Right lobe of liver (tissue), 6 donors: ENCODE measurements around the gene ACOX3. TPM values are rescaled to one million over a fixed set of nuclear protein-coding genes. Genes with fewer than 3 reads are reported as not detected.
"Not testable (repeated sequence)": the region's sequence is repeated elsewhere in the genome, so short reads cannot be mapped to it uniquely, and the experiment has no call there.

Experiments used
- ATAC-seq, 4 donors: fragments of 200-7000 bp; cut with Tn5 transposase; one replicate each; pipeline ENCODE4 v1.9.1; 2020; ENCODE audit warnings: mild to moderate bottlenecking in 4 of 4, moderate library complexity in 4 of 4
- DNase-seq, 3 donors: peaks; one replicate each; pipeline ENCODE4 v3.0.0-alpha.2; 2020
- H3K27ac ChIP-seq, 3 donors: fragments of 200-600 bp; one replicate each; pipeline ENCODE4 v1.8.0; 2022
- H3K27me3 ChIP-seq, 2 donors: fragments of 200-600 bp; one replicate each; pipeline ENCODE4 v1.8.0; 2022
- H3K36me3 ChIP-seq, 4 donors: fragments of 200-600 bp; sonication (generic) in 1 of 4; one replicate each; pipeline versions ENCODE4 v1.5.1 to v1.8.0; 2017 to 2022; ENCODE audit warnings: control low read depth in 1 of 4
- H3K4me1 ChIP-seq, 4 donors: fragments of 200-600 bp; sonication (generic) in 1 of 4; one replicate each; pipeline versions ENCODE4 v1.5.1 to v1.8.0; 2017 to 2022; ENCODE audit warnings: control low read depth in 1 of 4
- H3K4me3 ChIP-seq, 3 donors: fragments of 200-600 bp; one replicate each; pipeline ENCODE4 v1.8.0; 2022
- H3K9me3 ChIP-seq, 4 donors: fragments of 200-600 bp; sonication (generic) in 1 of 4; one replicate each; pipeline versions ENCODE4 v1.5.1 to v1.8.0; 2017 to 2022; ENCODE audit warnings: control low read depth in 1 of 4
- POLR2A ChIP-seq: fragments of 450-650 bp; IDR thresholded peaks from one replicate; pipeline ENCODE4 v1.6.1; 2017; ENCODE audit warnings: antibody characterized with exemption, mild to moderate bottlenecking
- WGBS: methylation state at CpG from one replicate; pipeline ENCODE4 v1.1.6; 2018; ENCODE audit warnings: low coverage, low lambda C conversion rate; ENCODE audit not compliant: insufficient coverage; ENCODE audit errors: missing lambda C conversion rate; 5-methylcytosine and 5-hydroxymethylcytosine counted together
- intact Hi-C, 2 donors: fragments of 100-400 bp; cut with DNase I; formaldehyde crosslinking; loops; one replicate each; pipeline versions ENCODE4 v1.11.2 to v1.14.1; 2022
- total RNA-seq, 6 experiments: library from RNA; depleted of rRNA in 2 of 6; stranded (reverse); fragments of >200 nt in 2 of 6; fragmentation: NEBNext Ultra II Directional in 3 of 6; extraction: Animal tissue kit (Norgen Biotek cat#: 25700) in 3 of 6; gene quantifications; one replicate each; pipeline versions ENCODE4 v1.1.0 to v1.2.4, GENCODE V29; 2016 to 2023
- TF ChIP-seq, protein P1 (sequence below), 4 donors: fragments of 200-600 bp in 3 of 4; fragments of 450-650 bp in 1 of 4; IDR thresholded peaks; one replicate each; pipeline versions ENCODE4 v1.5.1 to v1.8.0; 2016 to 2022; ENCODE audit warnings: antibody characterized with exemption in 4 of 4, mild to moderate bottlenecking in 2 of 4
- donor health status: DM: no; HTN: yes; CAD: no.
- donor health status: DM: no; HTN: no; CAD: no.
- donor health status: DM: no; HTN: no; CAD: no.
- donor health status: DM: no; HTN: yes; CAD: no.
- donor health status: DM: no; HTN: yes; CAD: no.

The ACOX3 gene
- total RNA-seq, 6 experiments from 2014 or later, result 18.5 to 36.9 (median 21.9) TPM

DNA sequence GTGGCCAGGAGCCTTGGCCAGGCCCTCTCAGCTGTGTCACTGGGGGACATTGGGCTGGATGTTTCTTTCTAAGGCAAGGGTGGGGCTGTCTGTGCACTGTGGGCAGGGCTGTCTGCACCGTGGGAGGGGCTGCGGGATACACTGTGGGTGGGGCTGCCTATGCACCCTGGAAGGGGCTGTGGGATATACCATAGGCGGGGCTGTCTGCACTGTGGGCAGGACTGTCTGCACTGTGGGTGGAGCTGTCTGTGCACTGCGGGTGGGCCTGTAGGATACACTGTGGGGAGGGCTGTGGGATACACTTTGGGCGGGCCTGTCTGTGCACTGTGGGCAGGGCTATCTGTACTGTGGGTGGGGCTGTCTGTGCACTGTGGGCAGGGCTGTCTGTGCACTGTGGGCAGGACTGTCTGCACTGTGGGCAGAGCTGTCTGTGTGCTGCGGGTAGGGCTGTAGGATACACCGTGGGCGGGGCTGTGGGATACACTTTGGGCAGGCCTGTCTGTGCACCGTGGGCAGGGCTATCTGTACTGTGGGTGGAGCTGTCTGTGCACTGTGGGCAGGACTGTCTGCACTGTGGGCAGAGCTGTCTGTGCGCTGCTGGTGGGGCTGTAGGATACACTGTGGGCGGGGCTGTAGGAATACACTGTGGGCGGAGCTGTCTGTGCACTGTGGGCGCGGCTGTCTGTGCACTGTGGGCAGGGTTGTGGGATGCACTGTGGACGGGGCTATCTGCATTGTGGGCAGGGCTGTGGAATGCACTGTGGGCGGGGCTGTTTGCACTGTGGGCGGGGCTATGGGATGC lies 31.1 kb downstream of the ACOX3 start:
- ATAC-seq (peak; percentile 37 to 43 (median 40)), DNase-seq (peak in 1 of 3 donors; percentile 22)
- H3K4me3 ChIP-seq, result no peak overlapping the region
- H3K27me3 ChIP-seq, result no peaks in the 10 kb centered on the region
- TF ChIP-seq, protein P1, sequence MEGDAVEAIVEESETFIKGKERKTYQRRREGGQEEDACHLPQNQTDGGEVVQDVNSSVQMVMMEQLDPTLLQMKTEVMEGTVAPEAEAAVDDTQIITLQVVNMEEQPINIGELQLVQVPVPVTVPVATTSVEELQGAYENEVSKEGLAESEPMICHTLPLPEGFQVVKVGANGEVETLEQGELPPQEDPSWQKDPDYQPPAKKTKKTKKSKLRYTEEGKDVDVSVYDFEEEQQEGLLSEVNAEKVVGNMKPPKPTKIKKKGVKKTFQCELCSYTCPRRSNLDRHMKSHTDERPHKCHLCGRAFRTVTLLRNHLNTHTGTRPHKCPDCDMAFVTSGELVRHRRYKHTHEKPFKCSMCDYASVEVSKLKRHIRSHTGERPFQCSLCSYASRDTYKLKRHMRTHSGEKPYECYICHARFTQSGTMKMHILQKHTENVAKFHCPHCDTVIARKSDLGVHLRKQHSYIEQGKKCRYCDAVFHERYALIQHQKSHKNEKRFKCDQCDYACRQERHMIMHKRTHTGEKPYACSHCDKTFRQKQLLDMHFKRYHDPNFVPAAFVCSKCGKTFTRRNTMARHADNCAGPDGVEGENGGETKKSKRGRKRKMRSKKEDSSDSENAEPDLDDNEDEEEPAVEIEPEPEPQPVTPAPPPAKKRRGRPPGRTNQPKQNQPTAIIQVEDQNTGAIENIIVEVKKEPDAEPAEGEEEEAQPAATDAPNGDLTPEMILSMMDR (IDR thresholded peaks at IDR 0.05), result no peak
- TF ChIP-seq POLR2A, result no peak
- H3K27ac ChIP-seq, result no peak overlapping the region
- peaks cover 0 to 26% (median 4%) of the 10 kb centered on the region in 4 donors for H3K36me3 ChIP-seq
- WGBS, result 87% methylated on average over 3 of the region's 17 CpGs
- intact Hi-C loops, result loop anchor here (5.0 to 10.0 kb wide), 3 partner anchors 167 to 235 kb away; no protein-coding TSS in a partner anchor
- no peaks in the 10 kb centered on the region for H3K9me3 ChIP-seq
- H3K4me1 ChIP-seq, result no peaks in the 10 kb centered on the region

DNA sequence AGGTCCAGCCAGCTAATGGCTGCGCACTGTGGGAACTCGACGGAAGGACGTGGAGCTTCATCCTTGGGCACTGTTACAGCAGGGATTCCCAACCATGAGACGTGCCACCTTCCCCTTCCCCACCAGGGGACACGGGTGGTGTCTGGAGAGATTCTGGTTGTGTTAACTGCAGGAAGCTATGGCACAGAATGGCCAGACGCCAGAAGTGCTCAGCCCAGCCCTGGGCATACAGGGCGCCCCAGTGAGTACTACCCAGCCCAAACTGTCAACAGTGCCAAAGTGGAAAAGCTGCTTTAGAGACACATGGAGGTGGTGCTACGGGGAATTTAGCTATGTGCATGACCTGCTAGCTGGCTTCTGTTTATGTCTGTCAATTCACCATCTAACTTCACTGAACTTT lies 32.8 kb downstream of the ACOX3 start:
- no peak for TF ChIP-seq POLR2A
- TF ChIP-seq, protein P1 (IDR thresholded peaks at IDR 0.05), result no peak
- Histone ChIP-seq H3K27ac (no peak overlapping the region), H3K4me1 (no peaks in the 10 kb centered on the region), H3K27me3 (no peaks in the 10 kb centered on the region), H3K36me3 (peaks cover 0 to 18% (median 0%) of the 10 kb centered on the region in 4 donors), H3K4me3 (no peak overlapping the region), H3K9me3 (no peaks in the 10 kb centered on the region)
- intact Hi-C loops, result loop anchor here (5.0 to 10.0 kb wide), 3 partner anchors 165 to 233 kb away; no protein-coding TSS in a partner anchor
- DNase-seq, result no peak
- 92% methylated on average over 6 of the region's 9 CpGs for WGBS
- no peak for ATAC-seq

DNA sequence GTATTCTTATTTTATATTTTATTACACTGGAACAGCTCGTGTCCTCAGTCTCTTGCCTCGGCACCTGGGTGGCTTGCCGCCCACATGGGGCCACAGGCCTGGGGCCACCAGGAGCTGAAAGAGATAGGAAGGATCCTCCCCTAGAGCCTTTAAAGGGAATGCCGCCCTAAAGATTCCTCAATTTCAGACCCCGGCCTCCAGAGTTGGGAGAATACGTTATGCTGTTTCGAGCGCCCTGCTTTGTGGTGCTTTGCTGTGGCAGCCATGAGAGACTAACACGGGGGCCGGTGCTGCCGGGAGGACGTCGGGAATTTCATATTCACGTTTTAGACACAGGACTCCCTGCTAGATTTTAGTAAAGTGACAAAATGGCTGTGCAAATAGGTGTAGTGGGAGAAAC lies 33.2 kb downstream of the ACOX3 start:
- 96% methylated on average over 3 of the region's 14 CpGs for WGBS
- Histone ChIP-seq H3K4me1 (no peaks in the 10 kb centered on the region), H3K4me3 (no peak overlapping the region), H3K36me3 (peaks cover 0 to 18% (median 0%) of the 10 kb centered on the region in 4 donors), H3K9me3 (no peaks in the 10 kb centered on the region), H3K27me3 (no peaks in the 10 kb centered on the region), H3K27ac (no peak overlapping the region)
- TF ChIP-seq, protein P1 (IDR thresholded peaks at IDR 0.05), result no peak
- no peak for TF ChIP-seq POLR2A
- DNase-seq (no peak), ATAC-seq (no peak)
- intact Hi-C loops, result loop anchor here (5.0 to 10.0 kb wide), 3 partner anchors 165 to 233 kb away; no protein-coding TSS in a partner anchor

DNA sequence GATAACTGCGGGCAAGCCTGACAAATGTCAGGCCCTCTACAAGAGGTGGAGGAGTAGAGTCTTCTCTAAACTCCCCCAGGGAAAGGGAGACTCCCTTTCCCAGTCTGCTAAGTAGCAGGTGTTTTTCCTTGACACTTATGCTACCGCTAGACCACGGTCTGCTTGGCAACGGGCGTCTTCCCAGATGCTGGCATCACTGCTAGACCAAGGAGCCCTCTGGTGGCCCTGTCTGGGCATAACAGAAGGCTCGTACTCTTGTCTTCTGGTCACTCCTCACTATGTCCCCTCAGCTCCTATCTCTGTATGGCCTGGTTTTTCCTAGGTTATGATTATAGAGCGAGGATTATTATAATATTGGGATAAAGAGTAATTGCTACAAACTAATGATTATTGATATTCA lies 33.6 kb downstream of the ACOX3 start:
- peaks cover 0 to 18% (median 0%) of the 10 kb centered on the region in 4 donors for H3K36me3 ChIP-seq
- not testable (repeated sequence) for H3K9me3 ChIP-seq, H3K4me3 ChIP-seq, H3K4me1 ChIP-seq, ATAC-seq, H3K27ac ChIP-seq, H3K27me3 ChIP-seq
- intact Hi-C loops, result loop anchor here (5.0 to 10.0 kb wide), 3 partner anchors 165 to 232 kb away; no protein-coding TSS in a partner anchor
- WGBS, result 68% methylated on average over 7 of the region's 7 CpGs
- TF ChIP-seq, protein P1 (IDR thresholded peaks at IDR 0.05), result peak; percentile 39 to 54 (median 50)
- peak in 1 of 3 donors; percentile 41 for DNase-seq
